HEK293 (cell line): Measurements from ENCODE around the gene CHCHD2.

Source experiments
- CTCF ChIA-PET: fragments of 350-600 bp; formaldehyde crosslinking; extraction: SDS; loops from one replicate; lab custom pipeline; 2021; ENCODE audit warnings: antibody characterized with exemption; lab: Yijun Ruan, JAX
- POLR2A ChIA-PET: fragments of 300-600 bp; formaldehyde crosslinking; extraction: SDS; loops from one replicate; lab custom pipeline; 2020; ENCODE audit warnings: antibody characterized with exemption, inconsistent platforms; lab: Yijun Ruan, JAX
- H3K27ac ChIP-seq: fragments of 200-500 bp; sonication (Bioruptor generic); 2 replicates; pipeline ENCODE4 v1.5.1; 2014; ENCODE audit warnings: low read depth, low read length, control low read depth, inconsistent platforms; ENCODE audit errors: extremely low read depth
- H3K36me3 ChIP-seq, 2 experiments: fragments of 200-500 bp in 1 of 2; sonication (Bioruptor generic) in 1 of 2; 1 replicate in 1 of 2; 2 replicates in 1 of 2; pipeline ENCODE4 v1.5.1; 2014 to 2017; ENCODE audit warnings: inconsistent platforms in 2 of 2, low read length in 2 of 2; ENCODE audit not compliant: control insufficient read depth in 2 of 2, insufficient read depth in 1 of 2
- H3K4me1 ChIP-seq: fragments of 200-500 bp; sonication (Bioruptor generic); 2 replicates; pipeline ENCODE4 v1.5.1; 2014; ENCODE audit warnings: mild to moderate bottlenecking, low read length, inconsistent platforms; ENCODE audit not compliant: control insufficient read depth, insufficient read depth
- H3K4me3 ChIP-seq: 2 replicates; pipeline ENCODE4 v1.5.1; 2011; ENCODE audit warnings: low read depth, mild to moderate bottlenecking, control low read depth, low read length, moderate library complexity
- H3K9me3 ChIP-seq: fragments of 200-500 bp; sonication (Bioruptor generic); 2 replicates; pipeline ENCODE4 v1.5.1; 2014; ENCODE audit warnings: low read depth, low read length, inconsistent platforms; ENCODE audit not compliant: control insufficient read depth, insufficient read depth
- BCL11A ChIP-seq: fragments of 450-650 bp; formaldehyde crosslinking; IDR thresholded peaks from 2 replicates; pipeline ENCODE4 v1.5.1; 2016; ENCODE audit warnings: low read depth, missing biosample characterization, missing genetic modification characterization
- FEZF1 ChIP-seq: fragments of 450-650 bp; formaldehyde crosslinking; IDR thresholded peaks from 2 replicates; pipeline ENCODE4 v1.5.1; 2016; ENCODE audit warnings: missing biosample characterization, missing genetic modification characterization
- HOXA7 ChIP-seq: sonication (generic); formaldehyde crosslinking; IDR thresholded peaks from 2 replicates; pipeline ENCODE4 v1.8.1; 2022; ENCODE audit warnings: missing genetic modification reagents, borderline replicate concordance
- KLF1 ChIP-seq: fragments of 450-650 bp; formaldehyde crosslinking; IDR thresholded peaks from 2 replicates; pipeline ENCODE4 v1.5.1; 2016; ENCODE audit warnings: missing biosample characterization, missing genetic modification characterization
- PRDM1 ChIP-seq: fragments of 450-650 bp; formaldehyde crosslinking; IDR thresholded peaks from 2 replicates; pipeline ENCODE4; 2016; ENCODE audit warnings: missing biosample characterization, missing genetic modification characterization
- ZFP37 ChIP-seq: fragments of 450-650 bp; formaldehyde crosslinking; IDR thresholded peaks from 2 replicates; pipeline ENCODE4 v1.5.1; 2016; ENCODE audit warnings: missing biosample characterization, missing genetic modification characterization
- ZNF138 ChIP-seq: fragments of 450-650 bp; formaldehyde crosslinking; IDR thresholded peaks from 2 replicates; pipeline ENCODE4 v1.5.1; 2016; ENCODE audit warnings: missing biosample characterization, missing genetic modification characterization, borderline replicate concordance
- ZNF2 ChIP-seq: fragments of 450-650 bp; formaldehyde crosslinking; IDR thresholded peaks from 2 replicates; pipeline ENCODE4 v1.5.1; 2016; ENCODE audit warnings: missing biosample characterization, missing genetic modification characterization
- ZNF214 ChIP-seq: fragments of 450-650 bp; formaldehyde crosslinking; IDR thresholded peaks from 2 replicates; pipeline ENCODE4 v1.5.1; 2017; ENCODE audit warnings: missing biosample characterization, mild to moderate bottlenecking, missing genetic modification characterization, borderline replicate concordance
- ZNF610 ChIP-seq: fragments of 450-650 bp; formaldehyde crosslinking; IDR thresholded peaks from 2 replicates; pipeline ENCODE4 v1.5.1; 2016; ENCODE audit warnings: missing biosample characterization, missing genetic modification characterization, borderline replicate concordance
- ZNF664 ChIP-seq: fragments of 450-650 bp; formaldehyde crosslinking; IDR thresholded peaks from 2 replicates; pipeline ENCODE4 v1.5.1; 2016; ENCODE audit warnings: missing biosample characterization, missing genetic modification characterization
- ZNF791 ChIP-seq: fragments of 450-650 bp; formaldehyde crosslinking; IDR thresholded peaks from 2 replicates; pipeline ENCODE4 v1.5.1; 2016; ENCODE audit warnings: missing biosample characterization, missing genetic modification characterization
- TF ChIP-seq, protein P1 (sequence below): fragments of 450-650 bp; formaldehyde crosslinking; IDR thresholded peaks from 2 replicates; pipeline ENCODE4 v1.5.1; 2016; ENCODE audit warnings: missing biosample characterization, missing genetic modification characterization
- TF ChIP-seq, protein P2 (sequence below): fragments of 450-650 bp; formaldehyde crosslinking; IDR thresholded peaks from 2 replicates; pipeline ENCODE4 v1.5.1; 2016; ENCODE audit warnings: missing biosample characterization, missing genetic modification characterization, borderline replicate concordance
- TF ChIP-seq, protein P3 (sequence below): fragments of 450-650 bp; formaldehyde crosslinking; IDR thresholded peaks from 2 replicates; pipeline ENCODE4 v1.5.1; 2016; ENCODE audit warnings: missing biosample characterization, missing genetic modification characterization, borderline replicate concordance
- TF ChIP-seq, protein P4 (sequence below): fragments of 450-650 bp; formaldehyde crosslinking; IDR thresholded peaks from 2 replicates; pipeline ENCODE4; 2016; ENCODE audit warnings: missing biosample characterization, missing genetic modification characterization
- TF ChIP-seq, protein P5 (sequence below): fragments of 450-650 bp; formaldehyde crosslinking; IDR thresholded peaks from 2 replicates; pipeline ENCODE4 v1.5.1; 2016; ENCODE audit warnings: missing biosample characterization, missing genetic modification characterization, low read depth
- TF ChIP-seq, protein P6 (sequence below): fragments of 450-650 bp; formaldehyde crosslinking; IDR thresholded peaks from 2 replicates; pipeline ENCODE4 v1.5.1; 2016; ENCODE audit warnings: missing biosample characterization, missing genetic modification characterization

Gene CHCHD2

DNA sequence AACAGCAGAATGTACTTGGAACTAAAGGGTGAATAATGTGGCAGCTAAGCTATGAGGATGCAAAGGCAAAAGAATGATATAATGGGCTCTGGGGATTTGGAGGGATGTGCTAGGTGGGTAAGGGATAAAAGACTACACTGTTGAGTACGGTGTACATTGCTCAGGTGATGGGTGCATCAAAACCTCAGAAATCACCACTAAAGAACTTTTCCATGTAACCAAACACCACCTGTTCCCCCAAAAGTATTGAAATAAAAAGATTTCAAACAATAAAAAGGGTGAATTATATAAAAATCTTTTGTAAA lies 1.6 kb upstream of the CHCHD2 start:
- Histone ChIP-seq H3K4me1 (no peaks in the 10 kb centered on the region), H3K9me3 (no peaks in the 10 kb centered on the region), H3K4me3 (no peak overlapping the region), H3K27ac (no peak overlapping the region), H3K36me3 (peaks cover 11 to 15% of the 10 kb centered on the region in 2 experiments)
- ChIA-PET CTCF (no interaction called here), POLR2A (no interaction called here)
- TF ChIP-seq HOXA7: no peak
- no peak for TF ChIP-seq FEZF1 (tag by site-specific recombination)
- no peak for TF ChIP-seq ZNF2
- no peak for TF ChIP-seq PRDM1 (tag by site-specific recombination)
- TF ChIP-seq, protein P1, sequence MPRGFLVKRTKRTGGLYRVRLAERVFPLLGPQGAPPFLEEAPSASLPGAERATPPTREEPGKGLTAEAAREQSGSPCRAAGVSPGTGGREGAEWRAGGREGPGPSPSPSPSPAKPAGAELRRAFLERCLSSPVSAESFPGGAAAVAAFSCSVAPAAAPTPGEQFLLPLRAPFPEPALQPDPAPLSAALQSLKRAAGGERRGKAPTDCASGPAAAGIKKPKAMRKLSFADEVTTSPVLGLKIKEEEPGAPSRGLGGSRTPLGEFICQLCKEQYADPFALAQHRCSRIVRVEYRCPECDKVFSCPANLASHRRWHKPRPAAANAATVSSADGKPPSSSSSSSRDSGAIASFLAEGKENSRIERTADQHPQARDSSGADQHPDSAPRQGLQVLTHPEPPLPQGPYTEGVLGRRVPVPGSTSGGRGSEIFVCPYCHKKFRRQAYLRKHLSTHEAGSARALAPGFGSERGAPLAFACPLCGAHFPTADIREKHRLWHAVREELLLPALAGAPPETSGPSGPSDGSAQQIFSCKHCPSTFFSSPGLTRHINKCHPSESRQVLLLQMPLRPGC (tag by site-specific recombination): no peak
- TF ChIP-seq, protein P2, sequence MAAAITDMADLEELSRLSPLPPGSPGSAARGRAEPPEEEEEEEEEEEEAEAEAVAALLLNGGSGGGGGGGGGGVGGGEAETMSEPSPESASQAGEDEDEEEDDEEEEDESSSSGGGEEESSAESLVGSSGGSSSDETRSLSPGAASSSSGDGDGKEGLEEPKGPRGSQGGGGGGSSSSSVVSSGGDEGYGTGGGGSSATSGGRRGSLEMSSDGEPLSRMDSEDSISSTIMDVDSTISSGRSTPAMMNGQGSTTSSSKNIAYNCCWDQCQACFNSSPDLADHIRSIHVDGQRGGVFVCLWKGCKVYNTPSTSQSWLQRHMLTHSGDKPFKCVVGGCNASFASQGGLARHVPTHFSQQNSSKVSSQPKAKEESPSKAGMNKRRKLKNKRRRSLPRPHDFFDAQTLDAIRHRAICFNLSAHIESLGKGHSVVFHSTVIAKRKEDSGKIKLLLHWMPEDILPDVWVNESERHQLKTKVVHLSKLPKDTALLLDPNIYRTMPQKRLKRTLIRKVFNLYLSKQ (tag by site-specific recombination): no peak
- TF ChIP-seq ZFP37 (tag by site-specific recombination): no peak
- no peak for TF ChIP-seq ZNF610
- TF ChIP-seq, protein P3, sequence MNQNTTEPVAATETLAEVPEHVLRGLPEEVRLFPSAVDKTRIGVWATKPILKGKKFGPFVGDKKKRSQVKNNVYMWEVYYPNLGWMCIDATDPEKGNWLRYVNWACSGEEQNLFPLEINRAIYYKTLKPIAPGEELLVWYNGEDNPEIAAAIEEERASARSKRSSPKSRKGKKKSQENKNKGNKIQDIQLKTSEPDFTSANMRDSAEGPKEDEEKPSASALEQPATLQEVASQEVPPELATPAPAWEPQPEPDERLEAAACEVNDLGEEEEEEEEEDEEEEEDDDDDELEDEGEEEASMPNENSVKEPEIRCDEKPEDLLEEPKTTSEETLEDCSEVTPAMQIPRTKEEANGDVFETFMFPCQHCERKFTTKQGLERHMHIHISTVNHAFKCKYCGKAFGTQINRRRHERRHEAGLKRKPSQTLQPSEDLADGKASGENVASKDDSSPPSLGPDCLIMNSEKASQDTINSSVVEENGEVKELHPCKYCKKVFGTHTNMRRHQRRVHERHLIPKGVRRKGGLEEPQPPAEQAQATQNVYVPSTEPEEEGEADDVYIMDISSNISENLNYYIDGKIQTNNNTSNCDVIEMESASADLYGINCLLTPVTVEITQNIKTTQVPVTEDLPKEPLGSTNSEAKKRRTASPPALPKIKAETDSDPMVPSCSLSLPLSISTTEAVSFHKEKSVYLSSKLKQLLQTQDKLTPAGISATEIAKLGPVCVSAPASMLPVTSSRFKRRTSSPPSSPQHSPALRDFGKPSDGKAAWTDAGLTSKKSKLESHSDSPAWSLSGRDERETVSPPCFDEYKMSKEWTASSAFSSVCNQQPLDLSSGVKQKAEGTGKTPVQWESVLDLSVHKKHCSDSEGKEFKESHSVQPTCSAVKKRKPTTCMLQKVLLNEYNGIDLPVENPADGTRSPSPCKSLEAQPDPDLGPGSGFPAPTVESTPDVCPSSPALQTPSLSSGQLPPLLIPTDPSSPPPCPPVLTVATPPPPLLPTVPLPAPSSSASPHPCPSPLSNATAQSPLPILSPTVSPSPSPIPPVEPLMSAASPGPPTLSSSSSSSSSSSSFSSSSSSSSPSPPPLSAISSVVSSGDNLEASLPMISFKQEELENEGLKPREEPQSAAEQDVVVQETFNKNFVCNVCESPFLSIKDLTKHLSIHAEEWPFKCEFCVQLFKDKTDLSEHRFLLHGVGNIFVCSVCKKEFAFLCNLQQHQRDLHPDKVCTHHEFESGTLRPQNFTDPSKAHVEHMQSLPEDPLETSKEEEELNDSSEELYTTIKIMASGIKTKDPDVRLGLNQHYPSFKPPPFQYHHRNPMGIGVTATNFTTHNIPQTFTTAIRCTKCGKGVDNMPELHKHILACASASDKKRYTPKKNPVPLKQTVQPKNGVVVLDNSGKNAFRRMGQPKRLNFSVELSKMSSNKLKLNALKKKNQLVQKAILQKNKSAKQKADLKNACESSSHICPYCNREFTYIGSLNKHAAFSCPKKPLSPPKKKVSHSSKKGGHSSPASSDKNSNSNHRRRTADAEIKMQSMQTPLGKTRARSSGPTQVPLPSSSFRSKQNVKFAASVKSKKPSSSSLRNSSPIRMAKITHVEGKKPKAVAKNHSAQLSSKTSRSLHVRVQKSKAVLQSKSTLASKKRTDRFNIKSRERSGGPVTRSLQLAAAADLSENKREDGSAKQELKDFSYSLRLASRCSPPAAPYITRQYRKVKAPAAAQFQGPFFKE (tag by site-specific recombination): no peak
- TF ChIP-seq, protein P4, sequence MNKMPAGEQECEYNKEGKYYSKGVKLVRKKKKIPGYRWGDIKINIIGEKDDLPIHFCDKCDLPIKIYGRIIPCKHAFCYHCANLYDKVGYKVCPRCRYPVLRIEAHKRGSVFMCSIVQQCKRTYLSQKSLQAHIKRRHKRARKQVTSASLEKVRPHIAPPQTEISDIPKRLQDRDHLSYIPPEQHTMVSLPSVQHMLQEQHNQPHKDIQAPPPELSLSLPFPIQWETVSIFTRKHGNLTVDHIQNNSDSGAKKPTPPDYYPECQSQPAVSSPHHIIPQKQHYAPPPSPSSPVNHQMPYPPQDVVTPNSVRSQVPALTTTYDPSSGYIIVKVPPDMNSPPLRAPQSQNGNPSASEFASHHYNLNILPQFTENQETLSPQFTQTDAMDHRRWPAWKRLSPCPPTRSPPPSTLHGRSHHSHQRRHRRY (tag by site-specific recombination): no peak
- no peak for TF ChIP-seq ZNF138 (tag by site-specific recombination)
- TF ChIP-seq ZNF664 (tag by site-specific recombination): no peak
- no peak for TF ChIP-seq BCL11A (tag by site-specific recombination)
- no peak for TF ChIP-seq ZNF791 (tag by site-specific recombination)
- TF ChIP-seq, protein P5, sequence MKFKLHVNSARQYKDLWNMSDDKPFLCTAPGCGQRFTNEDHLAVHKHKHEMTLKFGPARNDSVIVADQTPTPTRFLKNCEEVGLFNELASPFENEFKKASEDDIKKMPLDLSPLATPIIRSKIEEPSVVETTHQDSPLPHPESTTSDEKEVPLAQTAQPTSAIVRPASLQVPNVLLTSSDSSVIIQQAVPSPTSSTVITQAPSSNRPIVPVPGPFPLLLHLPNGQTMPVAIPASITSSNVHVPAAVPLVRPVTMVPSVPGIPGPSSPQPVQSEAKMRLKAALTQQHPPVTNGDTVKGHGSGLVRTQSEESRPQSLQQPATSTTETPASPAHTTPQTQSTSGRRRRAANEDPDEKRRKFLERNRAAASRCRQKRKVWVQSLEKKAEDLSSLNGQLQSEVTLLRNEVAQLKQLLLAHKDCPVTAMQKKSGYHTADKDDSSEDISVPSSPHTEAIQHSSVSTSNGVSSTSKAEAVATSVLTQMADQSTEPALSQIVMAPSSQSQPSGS: no peak
- TF ChIP-seq, protein P6, sequence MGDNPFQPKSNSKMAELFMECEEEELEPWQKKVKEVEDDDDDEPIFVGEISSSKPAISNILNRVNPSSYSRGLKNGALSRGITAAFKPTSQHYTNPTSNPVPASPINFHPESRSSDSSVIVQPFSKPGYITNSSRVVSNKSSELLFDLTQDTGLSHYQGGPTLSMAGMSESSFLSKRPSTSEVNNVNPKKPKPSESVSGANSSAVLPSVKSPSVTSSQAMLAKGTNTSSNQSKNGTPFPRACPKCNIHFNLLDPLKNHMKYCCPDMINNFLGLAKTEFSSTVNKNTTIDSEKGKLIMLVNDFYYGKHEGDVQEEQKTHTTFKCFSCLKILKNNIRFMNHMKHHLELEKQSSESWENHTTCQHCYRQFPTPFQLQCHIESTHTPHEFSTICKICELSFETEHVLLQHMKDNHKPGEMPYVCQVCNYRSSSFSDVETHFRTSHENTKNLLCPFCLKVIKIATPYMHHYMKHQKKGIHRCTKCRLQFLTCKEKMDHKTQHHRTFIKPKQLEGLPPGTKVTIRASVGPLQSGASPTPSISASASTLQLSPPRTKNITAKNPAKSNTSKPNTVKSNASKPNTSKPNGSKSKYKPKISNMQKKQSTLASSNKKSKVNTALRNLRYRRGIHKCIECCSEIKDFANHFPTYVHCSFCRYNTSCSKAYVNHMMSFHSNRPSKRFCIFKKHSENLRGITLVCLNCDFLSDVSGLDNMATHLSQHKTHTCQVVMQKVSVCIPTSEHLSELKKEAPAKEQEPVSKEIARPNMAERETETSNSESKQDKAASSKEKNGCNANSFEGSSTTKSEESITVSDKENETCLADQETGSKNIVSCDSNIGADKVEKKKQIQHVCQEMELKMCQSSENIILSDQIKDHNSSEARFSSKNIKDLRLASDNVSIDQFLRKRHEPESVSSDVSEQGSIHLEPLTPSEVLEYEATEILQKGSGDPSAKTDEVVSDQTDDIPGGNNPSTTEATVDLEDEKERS (tag by site-specific recombination): no peak
- no peak for TF ChIP-seq KLF1
- TF ChIP-seq ZNF214 (tag by site-specific recombination): no peak
